HL-60 (cell line): Measurements from ENCODE around the gene MYBPH.

Experiments
- GABPA ChIP-seq: IDR thresholded peaks from 2 replicates; pipeline ENCODE4 v1.6.1; 2012; ENCODE audit warnings: low read depth
- POLR2AphosphoS5 ChIP-seq: IDR thresholded peaks from 2 replicates; pipeline ENCODE4 v1.6.1; 2012; ENCODE audit warnings: low read depth
- REST ChIP-seq: IDR thresholded peaks from 2 replicates; pipeline ENCODE4 v1.6.1; 2012; ENCODE audit warnings: low read depth; ENCODE audit not compliant: insufficient replicate concordance
- SPI1 ChIP-seq: IDR thresholded peaks from 2 replicates; pipeline ENCODE4 v1.6.1; 2012; ENCODE audit warnings: low read depth, mild to moderate bottlenecking, borderline replicate concordance
- TF ChIP-seq, protein P1 (sequence below): IDR thresholded peaks from one replicate; pipeline ENCODE4 v1.5.1; 2011; ENCODE audit warnings: low read length, control low read depth, inconsistent platforms; ENCODE audit not compliant: insufficient read depth

DNA sequence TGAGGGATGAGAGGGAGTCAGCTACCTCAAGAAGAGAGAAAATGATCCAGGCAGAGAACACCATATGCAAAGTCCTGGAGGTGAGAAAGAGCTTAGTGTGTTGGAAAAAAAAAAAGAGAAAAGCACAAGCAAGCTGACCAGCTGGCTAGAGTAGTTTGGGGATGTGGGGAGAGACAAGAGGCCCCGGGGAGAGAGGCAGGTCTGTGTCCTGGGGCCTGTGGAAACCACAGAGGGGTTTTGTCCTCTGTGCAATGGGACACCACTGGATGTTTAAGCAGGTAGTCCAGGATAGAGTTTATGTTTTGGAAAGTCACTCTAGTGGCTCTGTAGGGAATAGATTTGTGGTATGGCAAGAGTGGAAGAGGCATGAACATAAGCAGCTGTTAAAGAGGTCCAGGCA, 25.3 kb upstream of the MYBPH start:
- TF ChIP-seq, protein P1, sequence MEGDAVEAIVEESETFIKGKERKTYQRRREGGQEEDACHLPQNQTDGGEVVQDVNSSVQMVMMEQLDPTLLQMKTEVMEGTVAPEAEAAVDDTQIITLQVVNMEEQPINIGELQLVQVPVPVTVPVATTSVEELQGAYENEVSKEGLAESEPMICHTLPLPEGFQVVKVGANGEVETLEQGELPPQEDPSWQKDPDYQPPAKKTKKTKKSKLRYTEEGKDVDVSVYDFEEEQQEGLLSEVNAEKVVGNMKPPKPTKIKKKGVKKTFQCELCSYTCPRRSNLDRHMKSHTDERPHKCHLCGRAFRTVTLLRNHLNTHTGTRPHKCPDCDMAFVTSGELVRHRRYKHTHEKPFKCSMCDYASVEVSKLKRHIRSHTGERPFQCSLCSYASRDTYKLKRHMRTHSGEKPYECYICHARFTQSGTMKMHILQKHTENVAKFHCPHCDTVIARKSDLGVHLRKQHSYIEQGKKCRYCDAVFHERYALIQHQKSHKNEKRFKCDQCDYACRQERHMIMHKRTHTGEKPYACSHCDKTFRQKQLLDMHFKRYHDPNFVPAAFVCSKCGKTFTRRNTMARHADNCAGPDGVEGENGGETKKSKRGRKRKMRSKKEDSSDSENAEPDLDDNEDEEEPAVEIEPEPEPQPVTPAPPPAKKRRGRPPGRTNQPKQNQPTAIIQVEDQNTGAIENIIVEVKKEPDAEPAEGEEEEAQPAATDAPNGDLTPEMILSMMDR, result no peak
- TF ChIP-seq GABPA, result no peak
- TF ChIP-seq POLR2AphosphoS5, result no peak
- TF ChIP-seq REST, result no peak
- TF ChIP-seq SPI1, result no peak
